ENCODE data around the gene SELENOT.

SELENOT gene

DNA sequence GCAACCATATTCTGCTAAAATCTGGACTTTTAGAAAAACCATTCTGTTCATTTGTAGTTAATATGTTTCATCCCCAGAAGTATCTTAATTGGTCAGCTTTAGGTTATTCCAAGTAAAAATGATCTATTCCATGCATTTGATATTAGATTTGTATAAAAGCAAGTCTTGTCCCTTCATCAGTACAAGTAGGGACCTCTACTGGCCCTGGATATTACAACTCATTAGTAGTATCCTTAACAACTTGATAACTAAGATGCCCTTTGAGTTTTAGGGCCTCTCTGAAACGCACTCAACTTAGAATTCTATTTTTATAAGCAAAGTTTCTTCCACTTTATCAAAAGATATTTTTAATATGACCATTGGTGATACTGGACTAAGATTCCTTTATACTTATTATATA is 25.3 kb upstream of the SELENOT start:
- in situ Hi-C loops (cut with MboI; ENCODE audit: low pct_unique_long_range_greater_than_20kb, low sequenced_read_pairs, unreplicated experiment): no loop called here
- no peak for DNase-seq (ENCODE audit: low spot score)
- TF ChIP-seq, protein P1, sequence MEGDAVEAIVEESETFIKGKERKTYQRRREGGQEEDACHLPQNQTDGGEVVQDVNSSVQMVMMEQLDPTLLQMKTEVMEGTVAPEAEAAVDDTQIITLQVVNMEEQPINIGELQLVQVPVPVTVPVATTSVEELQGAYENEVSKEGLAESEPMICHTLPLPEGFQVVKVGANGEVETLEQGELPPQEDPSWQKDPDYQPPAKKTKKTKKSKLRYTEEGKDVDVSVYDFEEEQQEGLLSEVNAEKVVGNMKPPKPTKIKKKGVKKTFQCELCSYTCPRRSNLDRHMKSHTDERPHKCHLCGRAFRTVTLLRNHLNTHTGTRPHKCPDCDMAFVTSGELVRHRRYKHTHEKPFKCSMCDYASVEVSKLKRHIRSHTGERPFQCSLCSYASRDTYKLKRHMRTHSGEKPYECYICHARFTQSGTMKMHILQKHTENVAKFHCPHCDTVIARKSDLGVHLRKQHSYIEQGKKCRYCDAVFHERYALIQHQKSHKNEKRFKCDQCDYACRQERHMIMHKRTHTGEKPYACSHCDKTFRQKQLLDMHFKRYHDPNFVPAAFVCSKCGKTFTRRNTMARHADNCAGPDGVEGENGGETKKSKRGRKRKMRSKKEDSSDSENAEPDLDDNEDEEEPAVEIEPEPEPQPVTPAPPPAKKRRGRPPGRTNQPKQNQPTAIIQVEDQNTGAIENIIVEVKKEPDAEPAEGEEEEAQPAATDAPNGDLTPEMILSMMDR (IDR thresholded peaks at IDR 0.05; ENCODE audit: extremely low read depth, insufficient read depth, missing control alignments): no peak

DNA sequence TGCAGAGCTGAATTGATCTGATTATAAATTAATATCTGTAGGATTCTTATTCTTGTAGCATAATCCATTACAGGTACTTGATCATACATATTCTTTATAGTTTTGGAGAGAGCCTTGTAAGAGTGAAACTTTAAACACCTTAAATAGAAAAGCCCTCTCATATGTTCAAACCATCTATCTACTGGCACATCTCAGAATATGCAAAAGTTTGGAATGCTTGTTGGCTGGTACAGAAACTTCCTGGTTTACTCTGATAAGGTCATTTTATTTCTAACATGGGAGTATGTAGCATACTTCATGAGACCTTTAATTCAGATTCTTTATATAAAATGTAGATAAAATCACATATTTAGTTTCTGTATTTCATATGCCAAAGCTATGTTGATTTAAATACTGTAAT is 21.9 kb upstream of the SELENOT start:
- TF ChIP-seq, protein P1 (IDR thresholded peaks at IDR 0.05; ENCODE audit: extremely low read depth, insufficient read depth, missing control alignments): no peak
- DNase-seq (ENCODE audit: low spot score): no peak
- in situ Hi-C loops (cut with MboI; ENCODE audit: low pct_unique_long_range_greater_than_20kb, low sequenced_read_pairs, unreplicated experiment): no loop called here

DNA sequence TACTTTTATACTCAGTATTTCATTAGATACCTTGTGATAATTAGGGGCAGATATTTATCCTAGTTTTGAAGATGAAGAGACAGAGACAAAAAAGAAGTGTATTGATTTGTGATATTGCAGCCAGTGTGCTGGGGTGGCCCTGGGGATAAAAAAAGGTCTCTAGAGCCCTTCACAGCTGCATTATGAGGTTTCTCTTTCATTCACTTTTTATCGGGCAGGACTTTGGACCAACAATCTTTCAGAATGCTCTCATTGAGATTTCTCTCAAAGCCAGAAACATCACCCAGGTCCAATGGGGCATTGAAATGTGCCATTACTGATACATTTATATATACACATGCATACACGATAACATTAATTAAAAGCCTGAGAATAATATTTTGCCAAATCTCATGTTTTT is 20.5 kb upstream of the SELENOT start:
- in situ Hi-C loops (cut with MboI; ENCODE audit: low pct_unique_long_range_greater_than_20kb, low sequenced_read_pairs, unreplicated experiment): no loop called here
- TF ChIP-seq, protein P1 (IDR thresholded peaks at IDR 0.05; ENCODE audit: extremely low read depth, insufficient read depth, missing control alignments): no peak
- peak; percentile 42 for DNase-seq (ENCODE audit: low spot score)

DNA sequence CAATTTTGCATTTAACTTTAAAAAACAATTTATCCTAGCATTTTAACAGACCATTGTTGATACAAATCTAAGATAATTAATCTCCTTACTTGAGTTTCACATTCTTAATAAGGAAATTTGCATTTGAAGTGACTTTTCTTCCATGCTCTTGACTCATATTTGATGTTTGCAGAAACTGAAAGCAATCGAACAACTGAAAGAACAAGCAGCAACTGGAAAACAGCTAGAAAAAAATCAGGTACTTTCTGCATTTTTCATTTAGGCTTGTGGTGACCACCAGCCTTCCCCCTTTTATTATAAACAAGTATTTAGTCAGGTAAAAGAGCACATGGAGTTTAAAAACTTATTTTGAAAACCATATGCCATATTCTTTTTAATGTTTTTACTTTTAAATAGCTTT is 20.1 kb upstream of the SELENOT start:
- in situ Hi-C loops (cut with MboI; ENCODE audit: low pct_unique_long_range_greater_than_20kb, low sequenced_read_pairs, unreplicated experiment): no loop called here
- TF ChIP-seq, protein P1 (IDR thresholded peaks at IDR 0.05; ENCODE audit: extremely low read depth, insufficient read depth, missing control alignments): no peak

DNA sequence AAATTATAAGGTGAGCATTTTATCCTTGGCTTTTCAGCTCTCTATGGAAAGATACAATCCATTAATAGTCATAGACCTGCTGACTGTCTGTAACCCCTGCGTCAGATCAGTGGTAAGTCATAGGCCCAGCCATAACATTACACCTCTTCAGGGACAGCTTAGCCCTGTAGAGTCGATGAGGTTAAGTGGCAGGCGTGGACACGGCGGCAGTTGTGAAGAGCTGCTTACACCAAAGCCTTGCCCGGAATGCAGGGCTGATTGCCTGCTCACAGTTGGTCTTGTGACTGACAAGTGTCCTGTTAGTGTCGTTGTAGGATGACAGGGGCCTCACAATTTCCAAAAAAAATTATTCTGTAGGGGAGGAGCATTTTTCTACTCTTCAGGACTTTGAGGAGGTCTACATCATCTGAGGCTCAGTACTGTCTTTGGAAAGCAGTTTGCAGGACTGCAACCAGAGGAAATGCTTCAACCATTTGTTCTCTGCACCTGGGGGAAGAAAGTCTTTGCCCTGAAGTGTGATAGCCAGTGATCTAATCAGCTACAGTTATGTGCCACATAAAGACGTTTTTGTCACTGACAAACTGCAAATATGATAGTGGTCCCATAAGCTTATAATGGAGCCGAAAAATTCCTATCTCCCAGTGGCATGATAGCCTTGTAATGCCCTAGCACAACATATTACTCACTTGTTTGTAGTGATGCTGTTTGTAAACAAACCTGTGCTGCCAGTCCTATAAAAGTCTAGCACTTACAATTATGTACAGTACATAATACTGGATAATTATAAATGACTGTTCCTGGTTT is 14.9 kb upstream of the SELENOT start:
- TF ChIP-seq, protein P1 (IDR thresholded peaks at IDR 0.05; ENCODE audit: extremely low read depth, insufficient read depth, missing control alignments): no peak
- no peak for DNase-seq (ENCODE audit: low spot score)
- in situ Hi-C loops (cut with MboI; ENCODE audit: low pct_unique_long_range_greater_than_20kb, low sequenced_read_pairs, unreplicated experiment): no loop called here

More for the DNA sequence above, 20.1 kb upstream of the SELENOT start:
- DNase-seq (ENCODE audit: low spot score): peak; percentile 55

DNA sequence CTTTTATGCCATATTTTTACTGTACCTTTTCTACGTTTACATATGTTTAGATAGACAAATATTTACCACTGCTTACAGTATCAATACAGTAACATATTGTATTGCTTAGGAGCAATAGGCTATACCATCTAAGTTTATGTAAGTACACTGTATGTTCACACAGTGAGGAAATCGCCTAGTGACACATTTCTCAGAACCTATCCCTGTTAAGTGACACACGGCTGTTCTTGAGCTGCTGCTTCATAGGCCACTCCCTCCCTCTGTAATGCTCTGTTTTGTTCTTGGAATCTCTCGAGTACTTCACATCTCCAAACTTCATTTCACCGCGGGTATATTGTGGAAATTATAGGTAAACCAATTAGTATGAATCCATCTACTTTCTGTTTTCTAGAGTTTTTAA is 13.4 kb upstream of the SELENOT start:
- no peak for DNase-seq (ENCODE audit: low spot score)
- TF ChIP-seq, protein P1 (IDR thresholded peaks at IDR 0.05; ENCODE audit: extremely low read depth, insufficient read depth, missing control alignments): no peak
- in situ Hi-C loops (cut with MboI; ENCODE audit: low pct_unique_long_range_greater_than_20kb, low sequenced_read_pairs, unreplicated experiment): no loop called here

Measured in GM13977 (cell line).